ENCODE measurements around the gene TNIK.

The TNIK gene

GRCh38 chr3:171485338-171485737 lies 25.1 kb upstream of the TNIK start:
- peaks cover 0 to 5% of the 10 kb centered on the region in 2 experiments for H3K27me3 ChIP-seq (ENCODE audit: control insufficient read depth in 1 of 2, insufficient read depth in 1 of 2, low read length in 2 of 2)
- no peak overlapping the region for H2BK15ac ChIP-seq (ENCODE audit: low read depth, poor library complexity, severe bottlenecking)
- no peak overlapping the region for H3K18ac ChIP-seq (ENCODE audit: low read depth in 1 of 2, low read length in 2 of 2)
- no peak overlapping the region for H3K4me3 ChIP-seq (ENCODE audit: insufficient read depth in 1 of 2, low read depth in 1 of 2, low read length in 2 of 2)
- H4K91ac ChIP-seq (ENCODE audit: low read length), result no peak overlapping the region
- H2AFZ ChIP-seq (ENCODE audit: low read depth, low read length), result no peak overlapping the region
- H3K36me3 ChIP-seq (ENCODE audit: control insufficient read depth in 1 of 2, insufficient read depth in 2 of 2, low read depth in 1 of 2, low read length in 2 of 2), result no peaks in the 10 kb centered on the region
- no peak overlapping the region for H2BK12ac ChIP-seq (ENCODE audit: low read length in 2 of 2)
- no peak overlapping the region for H3K27ac ChIP-seq (ENCODE audit: low read length, poor library complexity, severe bottlenecking)
- H2BK5ac ChIP-seq (ENCODE audit: low read depth, low read length, poor library complexity, severe bottlenecking), result no peak overlapping the region
- H3K23ac ChIP-seq (ENCODE audit: low read length in 2 of 2), result no peak overlapping the region
- H2AK5ac ChIP-seq (ENCODE audit: low read length, severe bottlenecking), result no peak overlapping the region
- H3K79me1 ChIP-seq (replicated peaks; ENCODE audit: low read length, poor library complexity, severe bottlenecking), result no peaks in the 10 kb centered on the region
- H3K14ac ChIP-seq (ENCODE audit: low read length in 2 of 2), result no peak overlapping the region
- no peak overlapping the region for H3K4ac ChIP-seq (ENCODE audit: low read depth in 1 of 2, low read length in 2 of 2)
- no peak overlapping the region for H4K8ac ChIP-seq (ENCODE audit: low read length)
- H3K4me2 ChIP-seq (ENCODE audit: low read length, poor library complexity, severe bottlenecking), result no peak overlapping the region
- DNase-seq, result no peak
- no peak overlapping the region for H2BK120ac ChIP-seq (ENCODE audit: low read depth, low read length)
- peaks cover 3% of the 10 kb centered on the region for H3K9me3 ChIP-seq (ENCODE audit: control insufficient read depth, low read length)
- no peak overlapping the region for H3K9ac ChIP-seq (ENCODE audit: low read length)
- H3K4me1 ChIP-seq (ENCODE audit: control insufficient read depth, insufficient read depth, low read depth, low read length), result no peaks in the 10 kb centered on the region

GRCh38 chr3:171481011-171481410 lies 20.8 kb upstream of the TNIK start:
- Histone ChIP-seq H4K8ac (ENCODE audit: low read length) (no peak overlapping the region), H2AK5ac (ENCODE audit: low read length, severe bottlenecking) (no peak overlapping the region), H3K4ac (ENCODE audit: low read depth in 1 of 2, low read length in 2 of 2) (no peak overlapping the region), H2BK5ac (ENCODE audit: low read depth, low read length, poor library complexity, severe bottlenecking) (no peak overlapping the region), H2BK15ac (ENCODE audit: low read depth, poor library complexity, severe bottlenecking) (no peak overlapping the region), H3K9ac (ENCODE audit: low read length) (no peak overlapping the region), H2BK12ac (ENCODE audit: low read length in 2 of 2) (no peak overlapping the region), H2BK120ac (ENCODE audit: low read depth, low read length) (no peak overlapping the region), H3K27me3 (ENCODE audit: control insufficient read depth in 1 of 2, insufficient read depth in 1 of 2, low read length in 2 of 2) (peaks cover 0 to 5% of the 10 kb centered on the region in 2 experiments), H3K27ac (ENCODE audit: low read length, poor library complexity, severe bottlenecking) (no peak overlapping the region), H3K4me2 (ENCODE audit: low read length, poor library complexity, severe bottlenecking) (no peak overlapping the region), H3K14ac (ENCODE audit: low read length in 2 of 2) (no peak overlapping the region), H3K79me1 (replicated peaks; ENCODE audit: low read length, poor library complexity, severe bottlenecking) (no peaks in the 10 kb centered on the region), H3K36me3 (ENCODE audit: control insufficient read depth in 1 of 2, insufficient read depth in 2 of 2, low read depth in 1 of 2, low read length in 2 of 2) (no peaks in the 10 kb centered on the region), H3K9me3 (ENCODE audit: control insufficient read depth, low read length) (peaks cover 3% of the 10 kb centered on the region), H3K4me1 (ENCODE audit: control insufficient read depth, insufficient read depth, low read depth, low read length) (no peaks in the 10 kb centered on the region), H3K23ac (ENCODE audit: low read length in 2 of 2) (no peak overlapping the region), H2AFZ (ENCODE audit: low read depth, low read length) (no peak overlapping the region), H3K4me3 (ENCODE audit: insufficient read depth in 1 of 2, low read depth in 1 of 2, low read length in 2 of 2) (no peak overlapping the region), H4K91ac (ENCODE audit: low read length) (no peak overlapping the region), H3K18ac (ENCODE audit: low read depth in 1 of 2, low read length in 2 of 2) (no peak overlapping the region)
- 100% methylated on average over 1 of the region's 1 CpG for WGBS
- no peak for DNase-seq

- Histone ChIP-seq H3K14ac (ENCODE audit: low read length in 2 of 2) (no peak overlapping the region), H2BK12ac (ENCODE audit: low read length in 2 of 2) (no peak overlapping the region), H3K4me2 (ENCODE audit: low read length, poor library complexity, severe bottlenecking) (no peak overlapping the region), H3K9ac (ENCODE audit: low read length) (no peak overlapping the region), H2BK15ac (ENCODE audit: low read depth, poor library complexity, severe bottlenecking) (no peak overlapping the region), H2BK120ac (ENCODE audit: low read depth, low read length) (no peak overlapping the region), H3K27me3 (ENCODE audit: control insufficient read depth in 1 of 2, insufficient read depth in 1 of 2, low read length in 2 of 2) (peaks cover 0 to 5% of the 10 kb centered on the region in 2 experiments), H3K79me1 (replicated peaks; ENCODE audit: low read length, poor library complexity, severe bottlenecking) (no peaks in the 10 kb centered on the region), H3K36me3 (ENCODE audit: control insufficient read depth in 1 of 2, insufficient read depth in 2 of 2, low read depth in 1 of 2, low read length in 2 of 2) (no peaks in the 10 kb centered on the region), H2AFZ (ENCODE audit: low read depth, low read length) (no peak overlapping the region), H3K9me3 (ENCODE audit: control insufficient read depth, low read length) (peaks cover 3% of the 10 kb centered on the region), H3K4me1 (ENCODE audit: control insufficient read depth, insufficient read depth, low read depth, low read length) (no peaks in the 10 kb centered on the region), H3K18ac (ENCODE audit: low read depth in 1 of 2, low read length in 2 of 2) (no peak overlapping the region), H4K91ac (ENCODE audit: low read length) (no peak overlapping the region), H4K8ac (ENCODE audit: low read length) (no peak overlapping the region), H2AK5ac (ENCODE audit: low read length, severe bottlenecking) (no peak overlapping the region), H2BK5ac (ENCODE audit: low read depth, low read length, poor library complexity, severe bottlenecking) (no peak overlapping the region), H3K4ac (ENCODE audit: low read depth in 1 of 2, low read length in 2 of 2) (no peak overlapping the region), H3K4me3 (ENCODE audit: insufficient read depth in 1 of 2, low read depth in 1 of 2, low read length in 2 of 2) (no peak overlapping the region), H3K27ac (ENCODE audit: low read length, poor library complexity, severe bottlenecking) (no peak overlapping the region), H3K23ac (ENCODE audit: low read length in 2 of 2) (no peak overlapping the region)
- WGBS, result 76% methylated on average over 1 of the region's 1 CpG
- DNase-seq, result no peak
Measured at GRCh38 chr3:171480526-171480925, 20.3 kb upstream of the TNIK start.

GRCh38 chr3:171476532-171477102 lies 16.4 kb upstream of the TNIK start:
- no peak for DNase-seq
- Histone ChIP-seq H3K79me1 (replicated peaks; ENCODE audit: low read length, poor library complexity, severe bottlenecking) (no peaks in the 10 kb centered on the region), H3K4me3 (ENCODE audit: insufficient read depth in 1 of 2, low read depth in 1 of 2, low read length in 2 of 2) (no peak overlapping the region), H3K14ac (ENCODE audit: low read length in 2 of 2) (no peak overlapping the region), H2BK15ac (ENCODE audit: low read depth, poor library complexity, severe bottlenecking) (no peak overlapping the region), H2AFZ (ENCODE audit: low read depth, low read length) (no peak overlapping the region), H4K91ac (ENCODE audit: low read length) (no peak overlapping the region), H3K4ac (ENCODE audit: low read depth in 1 of 2, low read length in 2 of 2) (no peak overlapping the region), H2BK120ac (ENCODE audit: low read depth, low read length) (no peak overlapping the region), H2AK5ac (ENCODE audit: low read length, severe bottlenecking) (no peak overlapping the region), H3K27ac (ENCODE audit: low read length, poor library complexity, severe bottlenecking) (no peak overlapping the region), H4K8ac (ENCODE audit: low read length) (no peak overlapping the region), H3K36me3 (ENCODE audit: control insufficient read depth in 1 of 2, insufficient read depth in 2 of 2, low read depth in 1 of 2, low read length in 2 of 2) (no peaks in the 10 kb centered on the region), H2BK12ac (ENCODE audit: low read length in 2 of 2) (no peak overlapping the region), H3K23ac (ENCODE audit: low read length in 2 of 2) (no peak overlapping the region), H3K9ac (ENCODE audit: low read length) (no peak overlapping the region), H3K4me1 (ENCODE audit: control insufficient read depth, insufficient read depth, low read depth, low read length) (no peaks in the 10 kb centered on the region), H2BK5ac (ENCODE audit: low read depth, low read length, poor library complexity, severe bottlenecking) (no peak overlapping the region), H3K18ac (ENCODE audit: low read depth in 1 of 2, low read length in 2 of 2) (no peak overlapping the region), H3K27me3 (ENCODE audit: control insufficient read depth in 1 of 2, insufficient read depth in 1 of 2, low read length in 2 of 2) (peaks cover 0 to 5% of the 10 kb centered on the region in 2 experiments), H3K9me3 (ENCODE audit: control insufficient read depth, low read length) (no peaks in the 10 kb centered on the region), H3K4me2 (ENCODE audit: low read length, poor library complexity, severe bottlenecking) (no peak overlapping the region)
